Measurements from ENCODE around the gene ST14.
"Not testable (repeated sequence)": the region's sequence is repeated elsewhere in the genome, so short reads cannot be mapped to it uniquely, and the experiment has no call there.

Gene ST14

DNA sequence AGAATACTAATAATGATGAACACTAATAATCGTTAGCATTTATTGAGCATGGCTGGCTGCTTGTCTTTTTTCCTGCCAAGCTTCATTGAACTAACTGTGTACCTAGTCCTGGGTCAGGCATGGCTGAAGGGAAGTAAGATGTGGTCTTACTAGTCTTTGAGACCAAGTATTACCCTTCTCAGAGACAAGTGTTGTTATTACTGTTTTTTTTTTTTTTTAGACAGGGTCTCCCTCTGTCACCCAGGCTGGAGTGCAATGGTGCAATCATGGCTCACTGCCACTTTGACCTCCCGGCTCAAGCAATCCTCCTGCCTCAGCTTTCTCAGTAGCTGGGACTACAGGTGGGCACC is 4.6 kb downstream of the ST14 start:
- DNase-seq, result no peak

DNA sequence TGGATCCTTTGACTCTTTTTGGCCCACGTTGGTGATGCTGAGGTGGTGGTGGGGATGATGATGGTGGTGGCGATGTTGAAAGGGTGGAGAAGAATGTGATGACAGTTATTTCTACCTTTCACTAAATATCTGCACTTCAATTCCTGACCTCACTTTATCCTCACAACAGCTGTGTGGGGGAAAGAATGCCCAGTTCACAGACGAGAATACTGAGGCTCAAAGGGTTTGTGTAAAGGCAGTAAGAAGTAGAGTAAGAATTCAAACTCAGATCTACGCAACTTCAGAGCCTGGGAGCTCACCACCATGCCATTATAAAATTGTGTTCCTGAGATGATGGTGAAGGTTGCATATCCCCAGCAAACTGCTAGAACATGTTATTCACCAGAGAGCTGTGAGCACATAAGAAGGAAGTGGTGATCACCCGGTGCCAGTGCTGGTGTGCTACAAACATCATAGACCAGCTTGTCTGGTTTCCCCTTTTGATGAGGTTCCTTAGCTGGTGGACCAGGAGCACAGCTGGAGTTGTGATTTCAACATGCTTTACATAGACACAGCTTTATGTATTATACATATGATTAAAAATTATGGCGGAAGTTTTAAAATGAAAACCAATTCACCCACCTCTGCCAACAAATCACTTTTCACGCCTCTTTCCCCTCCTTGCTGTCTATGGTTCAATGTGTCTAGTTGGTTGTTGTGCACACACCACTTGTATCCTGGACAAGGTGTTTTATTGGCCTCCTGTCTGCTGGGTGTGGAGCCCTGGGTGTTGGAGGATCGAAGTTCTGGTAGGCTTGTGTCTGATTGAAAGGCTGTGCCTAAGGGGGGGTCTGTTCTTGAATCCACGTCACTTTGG is 6.2 kb downstream of the ST14 start:
- peak; percentile 89 to 96 (median 92) for DNase-seq

DNA sequence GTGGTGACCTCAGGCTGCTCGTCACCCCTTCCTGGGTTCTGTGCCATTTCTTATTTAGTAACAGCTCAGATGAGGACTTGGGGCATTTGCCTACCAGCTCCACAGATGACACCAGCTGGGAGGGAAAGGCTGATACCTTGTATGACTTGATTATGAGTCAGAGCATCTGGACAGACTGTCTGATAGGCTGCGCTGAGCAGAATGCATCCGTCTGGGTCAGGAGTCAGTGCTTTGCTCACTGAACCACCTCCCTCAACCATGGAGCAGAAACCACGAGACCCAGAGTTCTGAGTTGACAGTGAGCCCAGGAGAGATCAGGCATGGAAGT is 6.8 kb downstream of the ST14 start:
- DNase-seq, result peak; percentile 81 to 96 (median 84)

DNA sequence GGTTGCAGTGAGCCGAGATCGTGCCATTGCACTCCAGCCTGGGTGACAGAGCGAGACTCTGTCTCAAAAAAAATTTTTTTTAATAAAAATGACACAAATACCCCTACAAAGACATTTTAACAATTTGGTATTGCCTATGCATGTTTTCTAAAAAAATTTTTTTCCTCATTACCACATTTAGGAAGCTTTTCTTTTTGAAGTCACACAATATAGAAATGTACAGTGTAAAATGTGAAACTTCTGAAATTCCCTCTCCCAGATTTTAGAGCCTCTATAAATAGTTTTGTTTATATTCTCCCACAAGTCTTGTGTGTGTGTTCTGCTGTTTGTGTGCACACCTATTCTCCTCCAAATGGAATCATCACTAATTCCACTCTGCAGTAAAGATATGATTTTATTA is 7.6 kb downstream of the ST14 start:
- no peak for DNase-seq

DNA sequence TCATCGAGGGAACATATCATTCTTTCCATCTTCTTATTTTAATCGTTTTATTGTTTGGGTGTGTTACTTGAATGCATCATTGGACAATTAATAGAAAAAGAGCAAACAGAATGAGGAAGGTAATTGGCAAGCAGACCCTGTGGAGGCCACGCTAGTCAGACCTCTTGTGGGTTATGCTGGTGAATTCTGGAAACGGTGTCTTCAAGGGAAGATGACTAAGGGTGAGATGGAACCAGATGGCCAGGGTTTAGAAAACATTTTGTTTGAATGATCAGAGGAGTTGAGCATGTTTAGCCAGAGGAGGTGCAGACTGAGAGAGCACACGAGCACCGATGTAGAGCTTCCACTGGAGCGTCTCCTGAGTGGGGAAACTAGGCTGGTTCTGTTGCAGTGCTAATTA is 8.5 kb downstream of the ST14 start:
- no peak for DNase-seq

DNA sequence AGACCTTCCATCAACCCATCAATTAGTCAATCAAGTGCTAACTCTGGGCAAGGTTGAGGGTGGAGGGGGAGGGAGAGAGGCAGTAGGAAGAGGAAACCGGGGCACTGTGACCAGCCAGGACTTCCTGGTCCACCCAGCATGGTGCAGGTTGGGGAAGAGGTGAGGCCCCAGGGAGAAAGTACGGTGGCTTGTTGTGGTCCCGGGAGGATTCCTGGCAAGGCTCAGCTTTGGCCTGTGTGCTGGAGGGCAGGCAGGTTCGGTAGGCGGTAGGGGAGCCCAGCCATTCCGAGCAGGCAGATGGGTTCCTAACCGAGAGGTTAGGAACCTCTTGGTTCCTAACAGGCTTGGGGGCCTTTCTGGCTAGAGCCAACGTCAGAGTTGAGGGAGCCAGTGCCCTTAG is 10.8 kb downstream of the ST14 start:
- no peak for DNase-seq

DNA sequence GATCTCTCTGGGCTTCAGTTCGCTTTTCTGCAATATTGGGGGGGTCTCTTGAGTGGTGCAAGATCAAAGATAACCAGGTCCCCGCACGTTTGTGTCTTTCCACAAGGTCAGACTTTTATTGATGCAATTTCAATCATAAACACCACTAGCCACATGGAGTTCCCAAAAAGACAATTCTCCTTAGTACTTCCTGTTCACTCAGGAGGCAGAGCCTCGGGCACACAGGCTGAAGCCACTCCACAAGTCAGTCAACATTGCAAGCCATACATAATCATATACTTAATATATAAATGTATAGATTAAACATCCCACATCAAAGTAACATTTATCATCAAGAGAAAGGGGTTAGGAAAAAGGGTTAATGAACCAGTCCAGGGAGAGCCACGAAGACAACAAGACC is 12.0 kb downstream of the ST14 start:
- DNase-seq, result peak; percentile 35 to 58 (median 40)

DNA sequence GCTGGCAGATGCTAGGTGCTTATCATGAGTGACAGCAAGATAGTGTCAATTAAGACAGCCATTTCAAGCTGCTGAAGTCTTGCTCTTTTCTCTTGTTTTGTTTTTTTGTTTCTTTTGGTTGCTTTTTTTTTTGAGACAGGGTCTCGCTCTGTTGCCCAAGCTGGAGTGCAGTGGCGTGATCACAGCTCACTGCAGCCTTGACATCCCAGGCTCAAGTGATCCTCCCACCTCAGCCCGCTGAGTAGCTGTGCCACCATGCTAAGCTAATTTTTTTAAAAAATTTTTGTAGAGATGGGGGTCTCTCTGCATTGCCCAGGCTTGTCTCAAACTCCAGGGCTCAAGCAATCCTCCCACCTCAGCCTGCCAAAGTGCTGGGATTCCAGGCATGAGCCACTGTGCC is 12.4 kb downstream of the ST14 start:
- not testable (repeated sequence) for DNase-seq

DNA sequence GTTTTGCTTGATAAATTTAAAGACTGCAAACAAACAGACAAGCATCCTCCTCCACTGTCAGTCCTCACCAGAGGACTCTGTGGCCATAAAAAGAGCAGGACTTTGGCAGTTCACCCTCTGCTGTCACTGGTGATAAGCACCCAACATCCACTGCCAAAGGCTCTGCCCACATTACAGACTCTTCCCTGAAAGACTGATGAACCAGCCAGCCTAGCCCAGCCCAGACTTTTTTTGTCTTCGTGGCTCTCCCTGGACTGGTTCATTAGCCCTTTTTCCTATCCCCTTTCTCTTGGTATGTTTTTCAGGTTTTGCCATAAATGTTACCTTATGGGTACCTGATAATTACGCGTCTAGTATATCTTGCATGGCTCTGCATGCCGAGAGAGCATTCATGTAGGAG is 15.1 kb downstream of the ST14 start:
- DNase-seq, result no peak

DNA sequence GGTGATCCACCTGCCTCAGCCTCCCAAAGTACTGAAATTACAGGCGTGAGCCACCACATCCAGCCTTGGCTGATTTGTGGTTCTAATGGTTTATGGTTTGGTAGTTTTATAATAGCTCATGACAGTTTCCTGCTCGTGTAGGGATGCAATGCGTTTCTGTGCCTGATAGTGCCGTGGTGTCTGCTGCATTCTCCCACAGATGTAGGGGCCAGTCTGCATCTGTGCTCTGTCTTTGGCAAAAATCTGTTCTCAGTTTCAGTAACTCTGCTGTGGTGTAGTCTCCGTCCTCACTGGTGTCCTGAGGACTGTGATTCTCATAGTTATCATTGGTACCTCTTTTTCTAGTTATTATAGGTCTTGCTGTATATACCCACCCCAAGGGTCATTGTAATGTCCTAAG is 16.3 kb downstream of the ST14 start:
- no peak for DNase-seq

DNA sequence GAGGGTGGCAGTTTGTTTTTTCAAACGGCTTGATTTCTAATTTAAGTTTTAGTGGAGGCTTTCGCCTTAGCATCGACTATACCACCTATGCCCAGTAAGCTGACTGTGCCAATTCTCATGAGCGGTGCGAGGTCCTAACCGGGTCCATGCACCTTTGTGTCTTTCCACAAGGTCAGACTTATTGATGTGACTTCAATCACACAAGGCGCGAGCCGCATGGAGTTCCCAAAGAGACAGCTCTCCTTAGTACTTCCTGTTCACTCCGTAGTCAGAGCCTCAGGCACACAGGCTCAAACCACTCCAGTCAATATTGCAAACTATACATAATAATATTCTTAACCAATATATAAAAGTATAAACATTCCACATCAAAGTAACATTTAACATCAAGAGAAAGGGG is 18.2 kb downstream of the ST14 start:
- DNase-seq, result no peak

DNA sequence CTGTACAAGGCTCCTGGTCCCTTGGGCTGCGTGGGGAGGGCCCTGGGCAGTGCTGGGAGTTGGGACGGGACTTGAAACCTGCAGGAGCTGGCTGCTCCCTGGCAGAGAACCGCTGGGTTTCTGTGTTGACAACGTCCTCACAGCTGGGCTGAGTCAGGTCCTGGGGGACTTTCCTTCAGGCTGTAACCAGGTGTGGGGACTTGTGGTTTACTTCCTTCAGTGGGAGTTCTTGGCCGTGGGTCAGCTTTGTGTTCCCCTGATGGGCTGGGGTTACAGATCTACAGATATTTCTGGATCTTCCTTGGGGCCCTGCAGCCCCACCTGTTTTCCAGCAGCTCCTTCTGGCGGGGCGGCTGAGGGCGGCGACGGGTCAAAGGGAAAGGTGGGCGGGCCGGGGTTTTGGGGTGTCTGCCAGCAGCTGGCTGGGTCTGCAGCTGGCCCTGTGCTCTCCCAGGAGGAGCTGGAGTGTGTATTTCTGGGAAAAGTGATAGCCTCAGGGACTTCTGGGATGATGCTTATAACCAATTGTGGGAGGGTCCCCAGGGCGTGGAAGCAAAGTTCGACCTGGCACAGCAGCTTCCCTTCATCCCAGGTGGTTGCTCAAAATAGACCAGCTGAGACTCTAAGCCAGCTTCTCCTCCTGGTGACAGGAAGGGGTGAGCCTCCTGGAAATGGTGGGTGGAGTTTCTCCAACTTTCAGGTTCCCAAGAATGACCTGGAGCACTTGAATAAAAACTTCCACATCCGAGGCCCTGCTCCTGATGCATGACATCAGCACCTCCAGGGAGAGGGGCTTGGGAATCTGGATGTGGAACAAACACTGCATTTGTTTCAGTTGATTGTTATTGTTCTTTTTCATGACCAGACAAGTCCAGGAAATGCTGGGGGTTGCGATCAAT is 19.1 kb downstream of the ST14 start:
- DNase-seq, result no peak

DNA sequence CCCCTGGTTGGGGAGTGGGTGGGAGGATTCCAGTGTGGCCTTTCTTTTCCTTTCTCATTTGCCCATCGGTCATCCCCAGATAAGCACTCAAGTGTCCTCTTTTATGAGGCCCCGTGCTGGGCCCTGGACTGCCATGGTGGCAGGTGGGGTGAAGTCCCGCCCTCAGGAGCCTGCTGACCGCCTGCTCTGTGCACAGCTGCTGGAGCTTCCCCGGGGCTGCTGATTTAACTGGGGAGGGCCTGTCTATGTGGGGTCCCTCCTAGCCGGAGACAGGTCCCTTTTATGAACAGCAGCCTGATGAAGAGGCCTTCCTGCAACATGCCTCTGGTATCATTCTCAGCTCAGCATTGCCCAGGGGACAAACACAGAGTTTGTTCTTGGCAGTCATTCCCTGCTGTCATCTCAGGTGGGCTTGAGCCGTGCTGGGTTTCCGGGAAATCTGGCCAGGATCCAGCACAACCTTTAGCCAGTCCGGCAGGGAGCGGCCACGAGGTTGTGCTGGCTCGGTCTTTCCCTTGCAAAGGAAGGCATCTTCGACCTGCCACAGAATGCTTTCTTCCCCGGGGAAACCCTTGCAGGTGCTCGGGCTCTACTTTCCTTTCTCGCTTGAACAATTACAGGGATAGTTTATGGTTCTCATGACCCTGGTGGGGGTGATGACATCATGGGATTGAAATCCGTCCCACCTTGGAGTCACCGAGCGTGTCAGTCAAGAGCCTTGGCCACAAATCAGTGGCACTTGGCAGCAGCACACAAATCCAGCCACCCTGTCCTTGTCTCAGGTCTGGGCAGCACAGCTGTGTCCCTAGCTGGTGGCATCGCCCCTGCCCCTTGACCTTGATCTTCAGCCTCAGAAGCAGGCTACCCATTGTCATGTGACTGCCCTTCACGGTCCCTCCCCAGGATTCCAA is 20.1 kb downstream of the ST14 start:
- no peak for DNase-seq

DNA sequence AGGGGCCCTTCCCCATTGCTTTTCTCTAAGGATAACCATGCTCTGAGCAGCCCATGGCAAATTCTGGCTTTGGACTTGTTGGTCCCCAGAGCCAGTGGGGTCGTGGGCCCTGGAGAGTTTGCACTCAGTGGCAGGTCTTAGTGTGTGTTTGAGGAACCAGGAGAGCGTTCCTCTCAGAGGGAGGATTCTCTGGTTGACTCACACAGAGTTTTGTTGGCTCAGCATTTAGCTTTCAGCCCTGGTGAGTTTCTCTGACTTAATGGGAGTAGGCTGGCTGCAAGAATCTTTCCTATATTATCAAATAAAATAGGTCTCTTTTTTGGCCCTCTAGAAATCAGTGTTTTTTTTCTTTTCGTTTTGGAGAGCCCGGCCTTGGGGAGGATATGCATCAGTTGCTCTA is 20.9 kb downstream of the ST14 start:
- peak; percentile 72 to 87 (median 80) for DNase-seq

DNA sequence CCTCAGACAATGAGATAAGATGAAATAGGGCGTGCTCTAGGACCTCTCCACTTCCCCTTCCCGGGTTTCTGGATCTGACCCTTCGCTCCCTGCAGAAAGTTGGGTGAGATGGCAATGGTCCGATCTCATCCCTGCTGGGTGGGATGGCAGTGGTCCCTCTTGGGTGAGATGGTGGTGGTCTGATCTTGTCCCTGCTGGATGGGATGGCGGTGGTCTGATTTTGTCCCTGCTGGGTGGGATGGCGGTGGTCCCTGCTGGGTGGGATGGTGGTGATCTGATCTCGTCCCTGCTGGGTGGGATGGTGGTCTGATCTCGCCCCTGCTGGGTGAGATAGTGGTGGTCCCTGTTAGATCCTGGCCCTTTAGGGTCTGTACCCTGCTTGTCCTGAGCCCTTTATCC is 21.3 kb downstream of the ST14 start:
- DNase-seq, result peak in 1 of 4 experiments; percentile 42

DNA sequence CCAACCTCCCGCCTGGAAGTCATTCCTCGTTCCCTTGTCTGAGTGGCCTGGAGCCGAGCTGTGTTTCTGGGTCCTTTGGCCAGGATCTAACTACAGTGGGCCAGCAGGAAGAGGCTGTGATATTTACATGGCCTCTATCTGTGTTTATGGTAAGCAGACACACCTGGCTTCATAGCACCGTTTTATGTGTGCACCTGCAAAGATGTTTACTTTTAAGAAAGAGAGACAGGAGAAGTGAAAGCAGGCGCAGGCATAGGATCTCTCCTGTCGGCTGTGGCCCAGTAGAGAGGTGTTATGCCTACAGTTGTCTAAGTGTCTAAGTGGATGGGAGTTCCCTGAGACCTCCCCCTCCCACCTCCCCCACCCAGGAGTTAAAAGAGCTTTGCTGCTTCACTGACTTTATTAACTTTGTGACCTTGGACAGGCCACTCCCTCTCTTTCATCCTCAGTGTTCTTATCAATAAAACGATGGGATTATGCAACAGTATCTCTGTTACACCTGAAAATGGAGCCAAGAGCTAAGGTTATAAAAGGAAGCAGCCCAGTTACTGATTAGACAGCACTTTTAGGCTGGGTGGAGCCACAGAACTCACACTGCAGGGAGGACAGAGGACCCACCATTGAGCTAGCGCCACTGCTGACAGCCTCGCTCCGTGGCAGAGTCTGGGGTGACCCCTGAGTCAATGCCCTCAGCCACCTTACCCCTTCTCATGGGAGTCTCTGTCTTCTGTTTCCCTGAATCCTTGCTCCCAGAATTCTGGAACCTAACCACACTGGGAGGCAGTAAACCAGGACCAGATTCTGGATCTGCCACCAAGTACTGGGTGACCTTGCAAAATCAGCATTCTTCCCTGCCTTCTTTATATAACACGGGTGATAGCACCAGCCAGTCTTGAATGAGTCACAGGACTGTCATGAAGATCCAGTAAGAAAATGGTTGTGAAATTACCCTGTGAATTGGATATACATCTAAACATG is 22.0 kb downstream of the ST14 start:
- DNase-seq, result peak; percentile 52 to 86 (median 75)

DNA sequence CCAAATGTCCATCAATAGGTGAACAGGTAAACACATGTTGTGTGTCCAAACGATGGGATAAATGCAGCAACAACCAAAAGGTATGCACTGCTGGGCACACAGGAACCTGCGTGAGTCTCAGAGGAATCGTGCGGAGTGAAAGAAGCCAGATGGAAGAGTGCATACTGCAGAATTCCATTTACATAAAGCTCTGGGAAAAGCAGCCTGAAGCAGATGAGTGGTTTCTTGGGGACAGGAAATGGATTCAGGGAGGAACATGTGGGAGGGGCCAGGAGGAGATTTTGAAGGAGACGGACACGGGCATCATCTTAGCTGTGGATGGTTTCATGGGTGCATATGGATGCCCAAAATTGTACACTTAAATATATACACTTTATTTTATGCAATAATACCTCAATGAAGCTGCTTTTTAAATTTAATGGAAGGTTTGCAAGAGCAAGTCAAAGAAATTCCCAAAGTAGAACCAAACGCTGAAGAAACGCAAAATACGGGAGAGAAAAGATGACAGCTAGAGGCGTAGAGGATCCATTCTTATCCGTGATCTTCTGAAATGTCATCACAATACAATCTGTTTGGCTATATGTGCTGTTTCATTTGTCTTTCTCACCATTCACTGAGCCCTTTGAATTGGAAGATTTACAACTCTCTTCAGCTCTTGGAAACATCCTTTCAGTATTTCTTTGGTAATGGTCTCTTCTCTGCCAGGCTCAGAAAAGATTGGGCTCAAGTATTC is 24.5 kb downstream of the ST14 start:
- DNase-seq, result no peak

DNA sequence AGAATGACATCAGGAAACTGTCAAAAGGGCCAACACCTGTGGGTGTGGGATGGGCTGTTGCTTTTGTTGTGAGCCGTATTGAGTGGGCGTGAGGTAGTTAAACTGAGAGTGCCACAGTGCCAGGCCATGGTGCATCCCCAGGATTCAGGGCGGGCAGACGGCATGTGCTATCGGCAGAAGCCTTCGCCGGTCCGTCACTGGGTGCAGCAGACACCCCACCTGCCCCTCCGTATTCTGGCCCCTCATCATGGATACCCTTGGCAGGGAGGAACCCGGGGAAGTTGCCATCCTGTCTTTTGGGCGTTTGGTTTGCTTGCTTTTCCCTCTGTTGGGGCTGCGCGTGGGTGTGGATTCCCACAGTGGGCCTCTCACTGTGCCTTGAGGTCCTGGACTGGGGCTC is 27.5 kb downstream of the ST14 start:
- no peak for DNase-seq

DNA sequence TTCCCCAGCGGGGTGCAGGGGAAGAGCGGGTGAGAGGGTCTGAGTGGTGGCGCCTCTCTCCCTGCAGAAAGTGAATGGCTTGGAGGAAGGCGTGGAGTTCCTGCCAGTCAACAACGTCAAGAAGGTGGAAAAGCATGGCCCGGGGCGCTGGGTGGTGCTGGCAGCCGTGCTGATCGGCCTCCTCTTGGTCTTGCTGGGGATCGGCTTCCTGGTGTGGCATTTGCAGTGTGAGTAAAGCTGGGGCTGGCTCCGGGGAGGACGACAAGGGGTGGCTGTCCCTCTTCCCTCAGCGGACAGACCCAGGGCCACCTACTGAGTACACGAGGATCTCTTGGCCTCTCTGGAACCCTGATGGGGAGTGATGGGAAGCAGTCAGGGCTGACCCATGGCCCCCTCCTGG is 28.5 kb downstream of the ST14 start:
- no peak for DNase-seq

DNA sequence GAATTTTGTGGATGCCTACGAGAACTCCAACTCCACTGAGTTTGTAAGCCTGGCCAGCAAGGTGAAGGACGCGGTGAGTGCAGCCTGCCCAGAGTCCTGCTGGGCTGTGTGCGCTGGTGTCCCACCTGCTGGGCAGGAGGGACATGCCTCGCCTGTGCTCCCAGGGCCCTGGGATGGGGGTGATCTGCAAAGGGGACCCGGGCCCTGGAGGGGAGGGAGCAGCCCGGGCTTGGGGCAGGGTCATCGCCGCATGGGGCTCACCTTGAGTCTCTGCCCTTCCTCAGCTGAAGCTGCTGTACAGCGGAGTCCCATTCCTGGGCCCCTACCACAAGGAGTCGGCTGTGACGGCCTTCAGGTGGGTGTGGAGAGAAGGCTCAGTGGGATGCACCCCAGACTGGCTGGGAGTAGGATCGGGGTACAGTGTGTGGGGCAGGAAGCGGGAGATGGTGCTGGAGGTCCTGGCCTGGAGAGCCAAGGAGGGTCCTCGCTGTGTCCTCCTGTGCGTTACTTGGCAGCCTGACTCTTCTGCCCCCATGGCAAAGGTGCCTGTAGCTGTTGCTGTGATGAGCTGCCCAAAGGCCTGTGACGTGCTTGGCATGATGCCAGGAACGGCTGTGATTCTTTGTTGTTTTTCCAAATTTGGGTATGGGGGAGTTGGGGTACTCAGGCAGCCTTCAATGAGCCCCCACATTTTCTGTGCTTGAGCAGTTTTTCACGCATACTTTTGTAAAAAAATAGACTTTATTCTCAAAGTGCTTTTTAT is 29.2 kb downstream of the ST14 start:
- DNase-seq, result no peak
